NCI-H510A treated with DMSO at 0.1 percent for 48 hours (cell line): ENCODE results near the gene SP1.
"Not testable (repeated sequence)": the region's sequence is repeated elsewhere in the genome, so short reads cannot be mapped to it uniquely, and the experiment has no call there.

Experiments
- DNase-seq: peaks from one replicate; lab custom pipeline; 2025; lab: John Stamatoyannopoulos, UW

SP1 gene

DNA sequence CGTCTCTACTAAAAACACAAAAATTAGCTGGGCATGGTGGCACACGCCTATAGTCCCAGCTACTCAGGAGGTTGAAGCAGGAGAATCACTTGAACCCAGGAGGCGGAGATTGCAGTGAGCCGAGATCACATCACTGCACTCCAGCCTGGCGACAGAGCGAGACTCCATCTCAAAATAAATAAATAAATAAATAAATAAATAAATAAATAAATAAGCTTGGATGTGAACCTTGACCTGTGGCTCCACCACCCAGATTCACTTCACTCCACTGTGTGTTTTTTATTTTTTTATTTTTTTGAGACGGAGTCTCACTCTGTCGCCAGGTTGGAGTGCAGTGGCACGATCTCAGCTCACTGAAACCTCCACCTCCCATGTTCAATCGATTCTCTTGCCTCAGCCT lies 18.3 kb upstream of the SP1 start:
- not testable (repeated sequence) for DNase-seq

DNA sequence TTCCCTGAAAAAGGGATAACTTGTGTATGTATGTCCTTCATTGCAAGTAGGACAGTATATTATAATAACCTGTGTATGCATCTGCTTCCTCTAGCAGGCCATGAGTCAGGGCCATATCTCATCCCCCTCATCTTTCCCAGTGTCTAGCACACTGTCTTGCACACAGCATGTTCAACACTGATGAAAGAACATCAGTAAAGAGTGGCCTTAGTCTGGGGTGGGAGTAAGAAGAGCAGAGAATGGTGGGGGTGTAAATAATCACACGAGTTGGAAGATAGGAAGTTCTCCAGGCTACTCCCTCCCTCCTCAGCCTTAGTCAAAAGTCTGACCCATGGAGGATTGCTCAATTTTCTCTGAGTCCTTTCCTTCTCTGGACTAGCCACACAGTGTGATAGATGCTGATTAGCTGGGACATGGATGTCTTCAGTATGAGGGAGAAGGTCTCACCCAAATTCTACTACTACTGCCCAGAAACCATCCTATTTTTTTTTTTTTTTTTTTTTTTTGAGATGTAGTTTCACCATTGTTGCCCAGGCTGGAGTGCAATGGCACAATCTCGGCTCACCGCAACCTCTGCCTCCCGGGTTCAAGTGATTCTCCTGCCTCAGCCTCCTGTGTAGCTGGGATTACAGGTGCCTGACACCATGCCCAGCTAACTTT lies 14.6 kb upstream of the SP1 start:
- DNase-seq: no peak

GRCh38 chr12:53373554-53374133 lies 6.3 kb upstream of the SP1 start:
- not testable (repeated sequence) for DNase-seq

DNA sequence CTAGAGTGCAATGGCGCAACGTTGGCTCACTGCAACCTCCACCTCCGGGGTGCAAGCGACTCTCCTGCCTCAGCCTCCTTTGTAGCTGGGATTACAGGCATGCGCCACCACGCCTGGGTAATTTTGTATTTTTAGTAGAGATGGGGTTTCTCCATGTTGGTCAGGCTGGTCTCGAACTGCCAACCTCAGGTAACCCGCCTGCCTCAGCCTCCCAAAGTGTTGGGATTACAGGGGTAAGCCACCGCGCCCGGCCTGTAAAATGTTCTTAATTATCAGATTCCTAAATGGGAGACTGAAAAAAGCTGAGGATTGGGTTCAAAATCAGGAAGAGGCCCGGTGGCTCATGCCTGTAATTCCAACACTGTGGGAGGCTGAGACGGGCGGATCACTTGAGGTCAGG lies 5.7 kb upstream of the SP1 start:
- not testable (repeated sequence) for DNase-seq

- no peak for DNase-seq
These were observed 3.2 kb upstream of the SP1 start for GRCh38 chr12:53376747-53377146.

DNA sequence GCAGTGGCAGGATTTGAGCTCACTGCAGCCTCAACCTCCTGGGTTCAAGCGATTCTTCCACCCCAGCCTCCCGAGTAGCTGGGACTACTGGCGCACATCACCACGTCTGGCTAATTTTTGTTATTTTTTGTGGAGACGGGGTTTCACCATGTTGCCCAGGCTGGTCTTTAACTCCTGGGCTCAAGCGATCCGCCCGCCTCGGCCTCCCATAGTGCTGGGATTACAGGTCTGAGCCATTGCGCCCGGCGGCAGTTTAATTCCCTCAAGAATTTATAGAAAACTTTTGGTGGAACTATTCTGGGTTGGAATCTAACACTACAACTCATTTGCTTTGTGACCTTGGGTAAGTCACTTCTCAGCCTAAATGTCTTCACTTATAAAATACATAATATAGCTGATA lies 1.8 kb upstream of the SP1 start:
- DNase-seq: no peak

- peak; percentile 65 for DNase-seq
These were observed 1.1 kb upstream of the SP1 start for GRCh38 chr12:53378724-53379388.

GRCh38 chr12:53379389-53380103 lies 430 bp upstream of the SP1 start:
- peak; percentile 100 for DNase-seq

GRCh38 chr12:53380794-53381730 lies 1.1 kb downstream of the SP1 start:
- no peak for DNase-seq

DNA sequence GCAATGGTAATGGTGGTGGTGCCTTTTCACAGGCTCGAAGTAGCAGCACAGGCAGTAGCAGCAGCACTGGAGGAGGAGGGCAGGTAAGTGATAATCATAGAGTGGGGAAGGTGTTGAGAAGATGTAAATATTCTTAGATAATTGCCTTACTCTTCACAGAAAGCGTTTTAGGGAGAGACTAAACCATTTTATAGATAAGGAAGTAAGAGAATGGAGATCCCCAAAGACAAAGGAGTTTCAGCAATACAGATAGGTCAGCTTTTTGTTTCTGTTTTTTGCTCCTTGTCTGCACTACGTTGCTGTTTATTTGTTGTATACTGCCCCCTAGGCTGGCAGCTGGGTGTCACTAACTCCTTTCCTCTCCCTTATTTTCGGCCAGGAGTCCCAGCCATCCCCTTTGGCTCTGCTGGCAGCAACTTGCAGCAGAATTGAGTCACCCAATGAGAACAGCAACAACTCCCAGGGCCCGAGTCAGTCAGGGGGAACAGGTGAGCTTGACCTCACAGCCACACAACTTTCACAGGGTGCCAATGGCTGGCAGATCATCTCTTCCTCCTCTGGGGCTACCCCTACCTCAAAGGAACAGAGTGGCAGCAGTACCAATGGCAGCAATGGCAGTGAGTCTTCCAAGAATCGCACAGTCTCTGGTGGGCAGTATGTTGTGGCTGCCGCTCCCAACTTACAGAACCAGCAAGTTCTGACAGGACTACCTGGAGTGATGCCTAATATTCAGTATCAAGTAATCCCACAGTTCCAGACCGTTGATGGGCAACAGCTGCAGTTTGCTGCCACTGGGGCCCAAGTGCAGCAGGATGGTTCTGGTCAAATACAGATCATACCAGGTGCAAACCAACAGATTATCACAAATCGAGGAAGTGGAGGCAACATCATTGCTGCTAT lies 2.0 kb downstream of the SP1 start:
- DNase-seq: no peak

- DNase-seq: no peak
These were observed 3.3 kb downstream of the SP1 start for GRCh38 chr12:53383258-53383657.

DNA sequence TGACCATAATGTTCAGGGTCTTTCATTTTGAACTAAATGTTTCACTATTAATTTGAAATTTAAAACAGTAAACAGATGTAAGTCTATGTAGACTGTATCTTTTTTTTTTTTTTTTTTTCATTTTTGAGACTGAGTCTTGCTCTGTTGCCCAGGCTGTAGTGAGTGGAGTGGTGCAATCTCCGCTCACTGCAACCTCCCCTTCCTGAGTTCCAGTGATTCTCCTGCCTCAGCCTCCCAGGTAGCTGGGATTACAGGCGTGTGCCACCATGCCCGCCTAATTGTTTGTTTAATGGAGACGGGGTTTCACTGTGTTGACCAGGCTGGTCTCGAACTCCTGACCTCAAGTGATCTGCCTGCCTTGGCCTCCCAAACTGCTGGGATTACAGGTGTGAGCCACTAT lies 6.4 kb downstream of the SP1 start:
- DNase-seq: not testable (repeated sequence)

DNA sequence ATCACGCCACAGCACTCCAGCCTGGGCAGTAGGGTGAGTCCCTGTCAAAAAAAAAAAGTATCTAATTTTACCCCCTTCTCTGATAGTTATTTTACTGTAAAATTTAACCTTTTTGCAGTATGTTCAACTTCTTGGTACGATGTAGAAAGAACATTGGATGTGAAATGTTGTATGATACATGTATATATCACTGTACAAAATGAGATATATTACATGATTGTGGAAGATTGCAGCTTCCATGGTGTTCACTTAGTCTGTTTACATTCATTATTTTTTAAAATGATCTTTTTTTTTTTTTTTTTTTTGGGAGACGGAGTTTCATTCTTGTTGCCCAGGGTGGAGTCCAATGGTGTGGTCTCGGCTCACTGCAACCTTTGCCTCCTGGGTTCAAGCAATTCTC lies 9.0 kb downstream of the SP1 start:
- DNase-seq: no peak

DNA sequence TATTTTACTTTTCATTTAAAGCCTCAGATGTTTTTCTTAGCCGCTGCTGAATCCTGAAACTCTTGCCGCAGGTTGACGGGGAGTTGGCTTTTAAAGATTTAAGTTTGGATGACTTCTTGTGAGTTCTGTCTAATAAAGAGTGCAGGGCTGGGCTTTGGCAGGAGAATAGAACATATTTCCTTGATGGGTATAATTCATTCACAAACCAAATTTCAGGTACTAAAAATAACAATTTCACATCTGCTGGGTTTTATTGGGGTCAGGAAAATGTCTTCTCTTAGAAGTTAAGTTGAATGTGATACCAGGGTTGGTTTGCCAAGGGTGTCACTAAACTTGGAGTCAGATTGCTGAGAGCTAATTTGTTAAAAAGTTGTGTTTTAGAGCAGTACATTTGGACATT lies 9.7 kb downstream of the SP1 start:
- DNase-seq: no peak

- DNase-seq: no peak
These were observed 11.7 kb downstream of the SP1 start for GRCh38 chr12:53391724-53392123.

GRCh38 chr12:53399896-53400295 lies 19.9 kb downstream of the SP1 start:
- no peak for DNase-seq

DNA sequence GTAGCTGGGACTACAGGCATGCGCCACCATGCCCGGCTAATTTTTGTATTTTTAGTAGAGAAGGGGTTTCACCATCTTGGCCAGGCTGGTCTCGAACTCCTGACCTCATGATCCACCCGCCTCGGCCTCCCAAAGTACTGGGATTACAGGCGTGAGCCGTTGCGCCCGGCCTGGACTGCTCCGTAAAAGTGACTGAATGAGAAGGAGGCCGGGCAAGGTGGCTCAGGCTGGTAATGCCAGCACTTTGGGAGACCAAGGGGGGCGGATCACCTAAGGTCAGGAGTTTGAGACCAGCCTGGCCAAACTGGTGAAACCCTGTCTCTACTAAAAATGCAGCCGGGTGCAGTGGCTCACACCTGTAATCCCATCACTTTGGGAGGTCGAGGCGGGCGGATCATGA lies 22.4 kb downstream of the SP1 start:
- DNase-seq: not testable (repeated sequence)

DNA sequence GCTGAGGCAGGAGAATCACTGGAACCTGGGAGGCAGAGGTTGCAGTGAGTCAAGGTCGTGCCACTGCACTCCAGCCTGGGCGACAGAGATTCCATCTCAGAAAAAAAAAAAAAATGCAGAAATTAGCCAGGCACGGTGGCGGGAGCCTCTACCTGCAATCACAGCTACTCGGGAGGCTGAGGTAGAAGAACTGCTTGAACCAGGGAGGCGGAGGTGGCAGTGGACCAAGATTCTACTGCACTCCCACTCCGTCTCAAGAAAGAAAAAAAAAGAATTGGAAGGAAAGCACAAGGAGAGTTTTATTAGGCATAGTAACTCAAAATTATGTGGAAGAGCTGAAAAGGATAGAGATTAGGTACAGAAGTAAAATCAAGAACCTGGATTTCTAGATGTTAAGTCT lies 22.9 kb downstream of the SP1 start:
- DNase-seq: no peak

- DNase-seq: no peak
These were observed 31.0 kb downstream of the SP1 start for GRCh38 chr12:53410951-53411350.

DNA sequence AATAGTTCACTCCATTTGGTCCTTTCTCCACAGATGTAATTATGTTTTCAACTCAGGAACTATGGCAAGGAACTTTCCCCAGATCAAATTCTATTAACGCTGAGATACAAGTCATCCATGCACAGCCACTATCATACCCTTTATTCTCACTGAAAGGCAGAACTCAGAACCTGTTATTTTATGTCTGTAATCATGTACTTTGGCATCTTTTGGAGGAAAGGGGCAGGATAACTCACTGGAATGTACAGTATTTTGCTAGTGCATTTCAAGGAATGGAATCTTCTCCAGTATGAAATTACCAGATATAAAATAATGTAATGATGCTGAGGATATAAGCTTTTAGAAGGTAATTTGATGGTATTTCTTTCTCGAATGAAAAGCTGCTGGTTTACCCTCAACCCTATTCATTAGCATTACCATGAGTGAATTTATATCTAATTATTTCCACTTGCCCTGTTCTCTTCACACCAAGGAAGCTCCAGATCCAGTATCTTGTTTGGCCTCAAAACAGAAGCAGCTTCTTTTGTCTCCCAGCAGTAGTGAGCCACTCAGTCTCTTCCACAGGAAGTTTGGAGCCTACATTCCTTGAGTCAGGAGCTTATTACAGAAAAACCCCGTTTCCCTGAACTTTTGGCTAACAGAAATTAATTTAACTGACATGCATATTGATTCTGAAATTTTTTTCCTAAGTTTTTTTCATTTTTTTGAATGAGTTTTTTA lies 33.7 kb downstream of the SP1 start:
- no peak for DNase-seq
